SIG-M5 (cell line): ENCODE measurements around the gene OTOP1.
"Not testable (repeated sequence)": the region's sequence is repeated elsewhere in the genome, so short reads cannot be mapped to it uniquely, and the experiment has no call there.

Experiments
- DNase-seq: peaks from one replicate; lab custom pipeline; 2025; lab: John Stamatoyannopoulos, UW

The OTOP1 gene, protein sequence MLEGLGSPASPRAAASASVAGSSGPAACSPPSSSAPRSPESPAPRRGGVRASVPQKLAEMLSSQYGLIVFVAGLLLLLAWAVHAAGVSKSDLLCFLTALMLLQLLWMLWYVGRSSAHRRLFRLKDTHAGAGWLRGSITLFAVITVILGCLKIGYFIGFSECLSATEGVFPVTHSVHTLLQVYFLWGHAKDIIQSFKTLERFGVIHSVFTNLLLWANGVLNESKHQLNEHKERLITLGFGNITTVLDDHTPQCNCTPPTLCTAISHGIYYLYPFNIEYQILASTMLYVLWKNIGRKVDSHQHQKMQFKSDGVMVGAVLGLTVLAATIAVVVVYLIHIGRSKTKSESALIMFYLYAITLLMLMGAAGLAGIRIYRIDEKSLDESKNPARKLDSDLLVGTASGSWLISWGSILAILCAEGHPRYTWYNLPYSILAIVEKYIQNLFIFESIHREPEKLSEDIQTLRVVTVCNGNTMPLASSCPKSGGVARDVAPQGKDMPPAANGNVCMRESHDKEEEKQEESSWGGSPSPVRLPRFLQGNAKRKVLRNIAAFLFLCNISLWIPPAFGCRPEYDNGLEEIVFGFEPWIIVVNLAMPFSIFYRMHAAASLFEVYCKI

DNA sequence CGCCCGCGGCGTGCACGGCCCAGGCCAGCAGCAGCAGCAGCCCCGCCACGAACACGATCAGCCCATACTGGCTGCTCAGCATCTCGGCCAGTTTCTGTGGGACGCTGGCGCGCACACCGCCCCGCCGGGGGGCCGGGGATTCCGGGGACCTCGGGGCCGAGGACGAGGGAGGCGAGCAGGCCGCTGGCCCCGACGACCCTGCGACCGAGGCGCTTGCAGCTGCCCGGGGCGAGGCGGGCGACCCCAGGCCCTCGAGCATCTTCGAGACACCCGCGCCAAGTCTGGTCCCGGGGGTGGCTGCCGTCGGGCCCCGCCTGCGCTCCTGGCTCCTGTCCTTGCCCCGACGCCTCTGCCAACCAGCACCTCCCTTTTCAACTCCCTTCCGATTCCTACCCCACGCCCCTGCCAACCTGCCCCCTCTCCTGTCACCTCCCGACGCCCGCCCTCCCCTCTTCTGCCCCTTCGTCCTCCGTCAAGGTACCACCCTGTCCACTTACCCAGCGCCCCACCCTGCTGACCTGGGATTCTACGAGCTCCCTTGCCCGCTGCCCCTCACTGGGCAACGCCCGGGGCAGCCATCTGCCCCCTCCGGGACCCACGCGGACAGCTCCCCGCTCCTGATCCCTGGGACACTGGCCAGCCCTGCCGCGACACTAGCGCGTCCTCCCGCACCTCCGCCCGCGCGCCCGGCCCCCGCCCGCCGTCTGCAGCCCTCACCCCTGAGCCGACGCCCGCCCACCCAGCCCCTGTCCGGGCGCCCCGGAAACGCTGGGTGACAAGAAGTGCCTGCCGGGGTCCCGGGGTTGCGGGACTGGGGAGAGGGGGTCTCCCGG, at the start of gene OTOP1:
OTOP1 (minus strand) TSS at position 324 of the 833 bp plus-strand sequence; CDS start at position 259, 65 bp downstream.
- DNase-seq = no peak

DNA sequence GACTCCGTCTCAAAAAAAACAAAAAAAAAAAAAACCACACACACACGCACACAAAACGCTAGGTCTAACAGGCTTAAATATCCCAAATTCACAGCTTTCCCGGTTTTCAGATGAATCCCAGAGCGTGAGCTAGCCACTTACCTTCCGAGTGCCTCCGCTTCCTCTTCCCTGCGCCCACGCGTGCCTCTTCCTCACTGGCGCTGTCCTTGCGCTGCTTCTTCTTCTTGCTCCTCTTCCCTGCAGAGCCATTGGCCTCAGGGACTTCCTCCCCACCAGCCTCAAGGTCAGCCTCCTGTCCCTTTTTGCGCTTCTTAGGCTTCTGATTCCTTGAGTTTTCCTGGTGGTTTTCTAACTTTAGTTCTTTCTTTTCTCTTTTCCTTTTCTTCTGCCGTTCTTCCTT, 47.5 kb upstream of the OTOP1 start:
- no peak for DNase-seq

DNA sequence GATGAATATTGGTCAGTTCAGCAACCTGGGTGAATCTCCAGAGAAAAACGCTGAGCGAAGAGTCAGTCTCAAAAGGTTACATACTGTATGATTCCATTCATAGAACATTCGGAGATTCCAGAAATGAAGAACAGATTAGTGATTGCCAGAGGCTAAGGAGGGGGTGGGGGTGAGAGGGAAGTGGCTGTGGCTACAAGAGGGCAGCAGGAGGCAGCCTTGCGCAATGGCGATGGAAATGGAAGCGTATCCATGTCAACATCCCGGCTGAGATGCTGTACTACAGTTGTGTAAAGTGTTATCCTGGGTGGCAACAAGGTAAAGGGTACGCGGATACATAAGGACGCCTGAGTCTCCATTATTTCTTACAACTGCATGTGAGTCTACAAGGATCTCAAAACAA, 45.2 kb upstream of the OTOP1 start:
- no peak for DNase-seq

DNA sequence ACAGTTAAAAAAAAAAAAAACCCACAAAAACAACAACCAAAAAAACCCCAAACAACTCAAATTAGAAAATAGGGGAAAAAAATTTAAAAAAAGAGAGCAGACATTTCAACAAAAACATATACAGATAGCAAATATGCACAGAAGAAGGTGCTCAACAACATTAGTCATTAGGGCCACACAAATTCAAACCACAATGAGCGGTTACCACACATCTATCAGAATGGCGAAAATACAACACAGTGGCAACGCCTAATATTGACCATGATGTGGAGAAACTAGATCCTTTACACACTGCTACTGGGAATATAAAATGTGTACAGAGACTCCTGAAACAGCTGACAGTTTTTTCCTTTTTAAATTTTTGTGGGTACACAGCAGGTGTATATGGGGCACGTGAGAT, 43.8 kb upstream of the OTOP1 start:
- no peak for DNase-seq

DNA sequence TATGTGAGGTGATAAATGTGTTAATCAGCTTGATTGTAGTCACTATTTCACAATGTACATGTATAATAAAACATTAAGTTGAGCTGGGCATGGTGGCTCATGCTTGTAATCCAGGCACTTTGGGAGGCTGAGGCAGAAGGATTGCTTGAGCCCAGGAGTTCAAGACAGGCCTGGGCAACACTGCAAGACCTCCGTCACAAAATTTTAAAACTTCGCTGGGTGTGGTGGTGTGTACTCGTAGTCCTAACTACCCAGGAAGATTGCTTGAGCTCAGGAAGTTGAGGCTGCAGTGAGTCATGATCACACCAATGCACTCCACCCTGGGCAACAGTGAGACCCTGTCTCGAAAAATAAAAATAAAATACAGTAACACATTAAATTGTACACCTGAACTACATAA, 43.1 kb upstream of the OTOP1 start:
- DNase-seq = no peak

DNA sequence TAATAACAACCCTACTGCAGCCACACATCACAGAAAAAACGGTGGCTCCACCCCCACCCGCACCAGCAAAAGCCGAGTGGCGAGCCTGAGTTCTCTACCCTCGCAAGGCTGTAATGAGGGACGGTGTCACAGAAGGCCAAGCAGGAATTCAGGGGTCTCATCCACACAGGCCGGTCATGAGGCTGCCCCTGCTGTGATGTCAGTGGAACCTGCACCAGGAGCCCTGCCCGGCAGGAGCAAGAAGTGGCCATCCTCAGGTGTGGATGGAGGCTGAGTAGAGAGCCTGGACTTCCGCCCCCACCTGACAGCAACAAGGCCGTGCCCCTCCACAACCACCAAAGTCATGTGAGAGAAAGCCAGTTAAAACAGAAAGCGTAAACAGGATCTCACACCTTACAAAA, 42.6 kb upstream of the OTOP1 start:
- no peak for DNase-seq

DNA sequence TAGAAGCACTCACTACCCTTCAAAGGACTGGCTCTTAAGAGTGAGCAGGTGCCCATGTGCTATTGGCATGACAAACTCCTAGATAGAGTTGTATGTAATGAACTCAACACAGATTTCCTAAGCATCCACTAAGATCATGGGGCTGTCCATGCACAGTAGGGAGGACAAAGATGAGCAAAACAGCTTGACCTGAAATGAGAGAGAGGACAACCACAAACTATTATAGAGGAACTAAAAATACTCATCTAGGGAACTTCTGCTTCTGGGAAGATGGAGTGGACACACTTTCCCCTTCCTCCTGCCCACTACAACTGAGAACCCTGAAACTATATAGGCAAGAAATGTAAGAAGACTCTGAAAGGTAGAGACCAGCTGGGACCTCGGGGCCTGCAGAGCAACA, 42.0 kb upstream of the OTOP1 start:
- no peak for DNase-seq

DNA sequence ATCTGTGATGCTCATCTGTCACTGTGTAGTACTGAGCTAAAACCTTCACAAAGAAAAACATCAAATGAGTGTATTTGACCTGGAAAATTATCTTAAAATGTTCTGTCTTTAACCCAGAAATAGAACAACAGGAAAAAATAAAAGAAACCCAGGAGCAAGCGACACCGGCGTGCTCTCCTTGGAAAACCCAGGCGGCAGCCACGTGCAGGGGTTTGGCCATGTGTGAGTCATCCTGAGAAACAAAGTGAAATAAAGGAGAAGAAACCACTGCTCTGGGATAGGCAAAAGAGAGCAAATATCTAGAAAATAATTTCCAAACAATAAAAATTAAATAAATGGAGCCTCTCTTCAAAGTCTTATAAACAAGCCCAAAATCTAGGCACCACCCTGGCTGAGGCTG, 41.3 kb upstream of the OTOP1 start:
- no peak for DNase-seq

DNA sequence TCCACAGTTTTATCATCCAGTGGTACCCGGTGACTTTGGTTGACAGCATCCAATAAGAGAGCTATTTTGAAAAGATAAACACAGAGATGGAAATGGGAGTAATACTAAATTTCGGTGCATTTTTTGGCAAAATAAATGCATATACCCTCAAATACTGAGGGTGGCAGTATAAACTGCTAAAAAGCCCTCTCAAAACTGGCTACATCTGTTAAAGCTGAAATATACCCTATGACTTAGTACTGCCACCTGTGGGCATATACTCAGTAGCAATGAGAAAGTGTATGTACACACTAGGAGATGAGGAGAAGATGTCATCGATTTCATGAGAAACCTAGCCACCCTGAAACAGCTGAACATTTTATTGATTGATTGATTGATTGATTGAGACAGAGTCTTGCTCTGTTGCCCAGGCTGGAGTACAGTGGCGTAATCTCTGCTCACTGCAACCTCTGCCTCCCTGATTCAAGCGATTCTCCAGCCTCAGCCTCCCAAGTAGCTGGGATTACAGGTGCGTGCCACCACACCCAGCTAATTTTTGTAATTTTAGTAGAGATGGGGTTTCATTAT, 33.5 kb upstream of the OTOP1 start:
- no peak for DNase-seq

DNA sequence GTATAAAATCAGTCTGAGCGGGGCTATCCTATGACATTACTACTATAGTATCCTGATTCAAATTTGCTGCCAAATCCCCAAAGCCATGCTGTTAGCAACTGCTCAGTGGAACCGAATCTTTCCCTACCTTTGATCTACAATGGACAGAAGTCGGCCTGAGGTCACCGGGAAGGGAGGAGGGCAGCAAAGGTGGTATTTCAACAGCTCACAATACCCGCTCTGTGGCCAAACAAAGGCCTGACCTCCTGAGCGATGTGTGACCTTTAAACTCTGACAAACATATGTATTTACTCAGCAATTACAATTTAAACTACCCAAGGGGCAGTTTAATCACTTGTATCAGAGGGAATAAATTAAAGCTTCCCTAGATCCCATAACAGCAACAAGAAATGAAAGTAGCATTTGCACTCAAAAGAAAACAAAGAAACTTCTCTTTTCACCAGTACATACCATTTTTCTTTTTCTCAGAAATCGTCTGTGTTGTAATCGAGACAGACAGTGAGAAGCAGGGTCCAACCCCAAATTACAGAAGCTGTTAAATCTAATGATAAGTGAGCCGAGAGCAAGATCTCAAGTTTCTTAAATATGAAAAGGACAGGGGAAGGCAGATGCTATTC, 32.9 kb upstream of the OTOP1 start:
- no peak for DNase-seq

DNA sequence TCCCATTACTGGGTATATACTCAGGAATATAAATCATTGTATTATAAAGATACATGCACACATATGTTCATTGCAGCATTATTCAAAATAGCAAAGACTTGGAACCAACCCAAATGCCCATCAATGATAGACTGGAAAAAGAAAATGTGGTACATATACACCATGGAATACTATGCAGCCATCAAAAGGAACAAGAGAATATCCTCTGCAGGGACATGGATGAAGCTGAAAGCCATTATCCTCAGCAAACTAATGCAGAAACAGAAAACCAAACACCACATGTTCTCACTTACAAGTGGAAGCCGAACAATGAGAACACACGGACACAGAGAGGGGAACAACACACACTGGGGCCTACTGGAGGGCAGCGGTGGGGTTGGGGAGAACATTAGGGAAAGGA, 31.0 kb upstream of the OTOP1 start:
- DNase-seq = not testable (repeated sequence)

DNA sequence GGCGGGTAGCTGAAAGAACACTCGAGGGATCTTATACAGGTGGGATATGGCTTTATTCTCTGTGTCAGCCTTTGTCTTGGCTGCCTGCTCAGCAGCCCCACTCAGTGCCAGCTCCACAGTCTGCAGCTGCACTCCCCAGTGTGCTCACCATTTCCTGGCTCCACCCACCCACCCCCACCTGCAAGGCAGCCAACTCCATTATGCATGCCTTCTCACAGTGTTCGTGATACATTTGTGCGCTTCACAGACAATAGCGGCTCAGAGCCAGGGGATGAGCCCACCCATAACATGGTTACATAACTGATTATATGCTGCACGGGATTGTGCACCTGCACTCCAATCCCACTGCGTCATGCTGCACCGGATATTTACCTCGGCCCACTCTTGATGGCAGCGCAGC, 30.1 kb upstream of the OTOP1 start:
- DNase-seq = no peak

DNA sequence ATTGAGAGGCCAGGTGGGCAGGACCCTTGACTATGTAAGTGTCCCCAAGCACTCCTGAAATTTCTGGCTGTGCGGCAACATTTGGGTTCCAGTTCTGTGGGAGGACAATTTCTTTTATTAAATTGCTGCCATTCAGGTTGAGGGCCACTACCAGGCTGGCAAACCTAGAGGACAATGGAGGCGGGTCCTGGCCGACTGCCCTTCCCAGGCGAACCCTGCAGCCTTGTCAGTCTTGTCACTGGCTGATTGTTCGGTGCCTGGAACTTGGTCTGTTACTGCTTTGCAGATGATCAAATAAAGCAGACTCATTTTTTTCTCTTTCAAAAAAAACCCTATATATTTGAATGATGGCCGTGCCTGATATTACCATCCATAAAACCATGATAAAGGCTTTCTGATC, 27.9 kb upstream of the OTOP1 start:
- no peak for DNase-seq

DNA sequence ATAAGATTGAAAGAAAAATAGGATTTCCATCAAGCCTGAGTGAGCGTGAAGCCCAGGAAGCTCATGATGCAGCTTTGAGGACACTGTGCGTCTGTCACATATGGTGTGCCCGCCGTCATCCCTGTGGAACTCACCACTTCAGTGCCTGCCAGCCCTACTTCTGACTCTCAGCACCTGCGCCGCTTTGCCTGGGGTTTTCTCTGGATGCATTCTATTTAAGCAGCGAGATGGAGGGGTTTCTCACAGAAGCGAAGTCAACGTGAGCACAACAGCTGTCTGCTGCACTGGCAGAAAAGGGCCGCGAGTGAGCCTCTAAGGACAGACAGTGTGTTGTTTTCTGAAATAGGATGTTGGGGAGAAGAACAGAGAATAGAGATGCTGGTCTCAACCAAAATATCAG, 27.5 kb upstream of the OTOP1 start:
- no peak for DNase-seq

DNA sequence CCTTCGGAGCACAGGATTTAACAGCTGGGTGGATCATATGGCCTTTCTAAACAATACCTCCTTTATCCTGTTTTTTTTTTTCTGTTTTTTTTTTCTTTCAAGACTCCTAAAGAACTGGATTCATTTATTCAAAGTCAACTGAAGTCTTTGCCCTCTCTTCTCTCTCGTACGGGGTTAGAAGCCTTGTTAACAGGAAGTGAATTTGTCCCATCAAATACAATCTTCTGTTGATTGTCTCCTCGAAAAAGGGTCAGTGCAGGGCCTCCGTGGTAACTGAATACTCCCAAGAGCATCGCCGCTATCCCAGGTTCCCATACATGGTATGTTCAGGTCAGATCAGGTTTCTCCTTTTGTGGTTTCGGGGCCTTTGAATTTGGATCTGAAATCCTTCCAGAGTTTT, 23.1 kb upstream of the OTOP1 start:
- DNase-seq = no peak

DNA sequence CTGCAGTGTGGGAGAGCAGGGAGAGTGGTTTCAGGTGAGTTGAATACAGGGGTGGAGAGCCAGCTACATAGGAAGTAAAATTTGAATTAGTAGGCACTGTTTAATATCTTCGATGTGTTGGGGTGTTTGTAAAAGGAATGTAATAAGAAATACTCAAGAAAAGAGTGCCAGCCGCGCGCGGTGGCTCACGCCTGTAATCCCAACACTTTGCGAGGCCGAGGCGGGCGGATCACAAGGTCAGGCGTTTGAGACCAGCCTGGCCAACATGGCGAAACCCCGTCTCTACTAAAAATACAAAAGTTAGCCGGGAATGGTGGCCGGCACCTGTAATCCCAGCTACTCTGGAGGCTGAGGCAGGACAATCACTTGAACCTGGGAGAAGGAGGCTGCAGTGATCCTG, 22.6 kb upstream of the OTOP1 start:
- DNase-seq = not testable (repeated sequence)

DNA sequence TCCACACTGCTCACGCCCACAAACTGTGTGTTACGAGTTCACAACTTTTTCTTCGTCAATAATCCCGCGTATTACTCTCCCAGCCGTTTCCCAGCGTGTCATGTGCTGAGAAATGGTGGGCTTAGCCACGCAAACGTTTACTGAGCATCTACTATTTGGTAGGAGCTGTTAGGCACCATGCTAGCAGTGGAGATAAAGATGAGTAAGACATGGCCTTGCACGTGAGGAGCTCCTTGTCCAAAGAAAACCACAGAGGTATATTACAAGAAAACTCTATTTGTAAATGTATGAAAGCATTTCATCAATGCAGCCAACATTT, 22.1 kb upstream of the OTOP1 start:
- no peak for DNase-seq

DNA sequence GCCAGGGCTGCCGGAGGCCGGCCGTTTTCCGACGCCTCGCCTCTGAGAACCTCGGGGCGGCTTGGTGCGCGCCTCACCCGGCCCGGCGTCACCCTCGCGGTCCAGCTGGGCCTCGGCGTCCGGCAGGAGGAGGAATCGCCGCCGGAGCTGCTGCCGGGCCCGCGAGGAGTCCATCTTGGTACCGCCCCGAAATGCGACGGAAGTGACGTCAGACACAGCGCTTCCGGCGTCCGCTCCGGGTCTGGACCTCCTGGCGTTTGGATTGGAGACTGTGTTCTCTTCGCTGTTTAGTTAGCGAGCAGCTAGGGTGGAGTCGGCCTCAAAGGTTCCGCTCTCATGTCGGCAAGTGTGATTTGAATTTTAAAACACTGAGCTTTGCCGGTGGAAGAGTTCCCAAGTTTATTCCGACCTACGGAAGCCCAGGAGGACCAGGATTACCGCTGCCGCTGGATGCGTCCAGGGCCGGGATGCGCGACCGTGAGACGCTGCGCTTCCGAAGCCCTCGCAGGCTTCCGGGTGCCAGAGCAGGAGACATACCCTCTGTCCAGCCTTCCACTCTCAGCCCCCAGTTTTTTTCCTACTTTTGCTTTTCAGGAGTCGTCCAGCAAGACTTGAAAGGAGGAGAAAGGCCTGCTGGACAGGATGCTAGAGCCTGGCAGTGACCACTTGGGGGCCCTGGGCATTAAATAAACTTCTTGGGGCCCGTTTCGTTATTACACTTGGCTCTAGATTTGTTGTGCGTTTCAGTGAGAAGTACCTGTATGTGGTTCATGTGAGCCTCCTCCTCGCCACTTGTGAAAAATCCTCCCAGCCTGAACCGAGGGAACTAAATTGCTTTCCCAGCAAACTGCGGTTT, 21.5 kb upstream of the OTOP1 start, which contains the start of gene TMEM128:
TMEM128 (minus strand) TSS at position 195 of the 856 bp plus-strand sequence; CDS start at position 174, 21 bp downstream.
- DNase-seq = peak; percentile 49

DNA sequence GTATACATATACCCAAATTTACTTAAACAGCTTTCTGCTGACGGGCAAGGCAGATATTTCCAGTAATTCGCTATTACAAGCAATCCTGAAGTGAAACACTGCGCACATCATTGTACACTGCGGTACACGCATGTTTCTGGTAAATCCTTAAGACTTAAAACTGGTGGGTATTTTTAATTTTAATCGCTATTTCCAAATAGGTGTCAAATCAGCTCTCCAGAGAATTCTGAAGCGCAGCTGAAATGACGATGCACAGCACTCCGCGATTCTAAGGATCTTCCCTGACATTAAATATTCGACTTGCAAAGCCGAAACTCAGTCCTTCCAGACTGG, 20.9 kb upstream of the OTOP1 start:
- no peak for DNase-seq

DNA sequence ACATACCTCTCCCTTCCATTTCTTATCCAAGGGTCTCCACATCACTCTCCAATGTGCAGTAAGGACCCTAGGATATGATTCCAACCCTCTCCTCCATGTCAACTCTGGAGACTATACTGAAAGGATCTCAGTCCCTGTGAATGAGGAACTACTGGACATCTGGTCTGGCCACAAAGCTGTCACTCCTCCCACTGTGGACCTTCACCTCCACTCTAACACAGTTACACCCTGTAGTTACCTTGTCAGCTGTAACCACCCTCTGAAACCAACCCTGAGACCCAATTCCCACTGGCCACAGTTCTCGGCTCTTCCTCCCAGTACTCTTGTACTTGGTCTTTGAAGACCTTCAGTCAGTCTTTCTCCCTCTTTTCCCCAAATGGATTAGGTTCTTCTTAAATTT, 18.4 kb upstream of the OTOP1 start:
- no peak for DNase-seq

DNA sequence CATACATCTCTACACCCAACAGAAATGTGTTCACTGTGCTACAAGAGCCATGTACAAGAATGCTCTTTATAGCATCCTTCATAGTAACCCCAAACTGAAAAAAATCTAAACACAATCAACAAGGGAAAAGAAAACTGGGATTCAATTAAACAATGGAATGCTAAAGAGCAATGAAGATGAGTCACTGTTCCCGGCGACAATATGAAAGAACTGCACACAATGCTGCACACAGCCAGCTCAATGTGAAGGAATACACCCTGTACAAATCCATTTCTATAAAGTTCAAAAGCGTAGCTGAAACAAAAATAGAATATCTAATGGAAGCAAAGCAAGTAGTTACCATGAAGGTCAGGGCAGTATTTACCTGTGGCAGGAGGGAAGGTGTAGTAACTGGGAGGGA, 12.8 kb upstream of the OTOP1 start:
- DNase-seq = not testable (repeated sequence)
